DOHH2 (cell line): ENCODE measurements around the gene CHMP1B.

Experiments used
- H3F3A ChIP-seq: fragments of 200-600 bp; sonication (generic), shearing (Covaris generic); 2 replicates; pipeline ENCODE4 v1.6.0; 2016; ENCODE audit warnings: antibody characterized with exemption, mild to moderate bottlenecking; ENCODE audit not compliant: control insufficient read depth, insufficient read depth
- H3K27ac ChIP-seq: fragments of 200-600 bp; sonication (generic); 2 replicates; pipeline ENCODE4 v1.5.1; 2014; ENCODE audit warnings: low read depth, mild to moderate bottlenecking, low read length, moderate library complexity
- H3K27me3 ChIP-seq: fragments of 200-600 bp; sonication (generic); 2 replicates; pipeline ENCODE4 v1.6.1; 2014; ENCODE audit warnings: mild to moderate bottlenecking, low read length, mixed read lengths; ENCODE audit not compliant: control insufficient read depth
- H3K36me3 ChIP-seq: fragments of 200-600 bp; sonication (generic); 2 replicates; pipeline ENCODE4 v1.6.1; 2014; ENCODE audit warnings: mild to moderate bottlenecking, low read length, moderate library complexity, mixed read lengths; ENCODE audit not compliant: control insufficient read depth
- H3K4me1 ChIP-seq: fragments of 200-600 bp; sonication (generic); 2 replicates; pipeline ENCODE4 v1.6.1; 2014; ENCODE audit warnings: mild to moderate bottlenecking, low read length, mixed read lengths; ENCODE audit not compliant: control insufficient read depth
- H3K4me2 ChIP-seq: fragments of 200-600 bp; sonication (generic); 2 replicates; pipeline ENCODE4 v1.6.0; 2014; ENCODE audit warnings: mild to moderate bottlenecking, low read length, moderate library complexity
- H3K4me3 ChIP-seq: fragments of 200-600 bp; sonication (generic); 2 replicates; pipeline ENCODE4 v1.5.1; 2014; ENCODE audit warnings: mild to moderate bottlenecking, low read length, mixed read lengths
- H3K79me2 ChIP-seq: fragments of 200-600 bp; sonication (generic); 2 replicates; pipeline ENCODE4 v1.6.1; 2014; ENCODE audit warnings: mild to moderate bottlenecking, low read length, mixed read lengths; ENCODE audit not compliant: control insufficient read depth
- H3K9me2 ChIP-seq: fragments of 200-600 bp; sonication (generic); replicated peaks from 2 replicates; pipeline ENCODE4 v1.6.1; 2014; ENCODE audit warnings: mild to moderate bottlenecking, low read length, mixed read lengths; ENCODE audit not compliant: control insufficient read depth
- H3K9me3 ChIP-seq: fragments of 200-600 bp; sonication (generic); 2 replicates; pipeline ENCODE4 v1.6.1; 2014; ENCODE audit warnings: antibody characterized with exemption, low read length, mixed read lengths; ENCODE audit not compliant: control insufficient read depth, insufficient read depth
- H4K20me1 ChIP-seq: fragments of 200-600 bp; sonication (generic); 2 replicates; pipeline ENCODE4 v1.6.0; 2014; ENCODE audit warnings: low read depth, mild to moderate bottlenecking, antibody characterized with exemption, low read length, moderate library complexity; ENCODE audit not compliant: control insufficient read depth, insufficient read depth
- CTCF ChIP-seq: fragments of 200-600 bp; sonication (generic); IDR thresholded peaks from one replicate; pipeline ENCODE4 v1.5.1; 2014; ENCODE audit warnings: antibody characterized with exemption, mild to moderate bottlenecking, low read depth, low read length; ENCODE audit not compliant: poor library complexity, severe bottlenecking
- EZH2phosphoT487 ChIP-seq: fragments of 200-600 bp; sonication (generic); IDR thresholded peaks from 2 replicates; pipeline ENCODE4 v1.6.1; 2017; ENCODE audit warnings: borderline replicate concordance, mild to moderate bottlenecking, antibody characterized with exemption, low read length, moderate library complexity, mixed read lengths

Gene CHMP1B

DNA sequence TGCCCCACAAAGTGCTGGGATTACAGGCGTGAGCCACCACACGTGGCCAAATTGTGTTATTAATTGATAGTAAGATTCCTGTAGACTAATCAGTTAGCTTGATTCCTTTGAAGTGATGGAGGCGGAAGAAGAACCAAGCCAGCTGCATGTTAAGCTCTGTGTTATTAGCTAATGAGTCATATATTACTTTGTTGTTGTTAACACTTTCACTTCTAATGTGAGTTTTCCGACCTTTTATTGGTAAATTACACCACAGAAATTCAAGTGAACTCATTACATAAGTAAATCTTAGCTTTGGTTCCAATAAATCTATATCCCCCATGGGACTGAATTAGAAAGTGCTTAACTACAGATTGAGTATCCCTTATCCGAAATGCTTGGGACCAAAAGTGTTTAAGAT lies 20.3 kb downstream of the CHMP1B start:
- Histone ChIP-seq H3K4me1 (peaks cover 10% of the 10 kb centered on the region), H3K4me3 (no peak overlapping the region), H3K36me3 (peaks cover 11% of the 10 kb centered on the region; the same call in 1 of the 2 replicates), H3K27ac (no peak overlapping the region), H3K9me3 (no peaks in the 10 kb centered on the region), H3K4me2 (no peak overlapping the region), H3K27me3 (no peaks in the 10 kb centered on the region), H4K20me1 (no peaks in the 10 kb centered on the region), H3F3A (0 out of 2 replicates have a peak, but pooled peaks cover 5% of the 10 kb centered on the region), H3K79me2 (no peaks in the 10 kb centered on the region), H3K9me2 (no peaks in the 10 kb centered on the region)
- TF ChIP-seq EZH2phosphoT487 (no peak), CTCF (no peak)

- H3K4me1 ChIP-seq, result peaks cover 10% of the 10 kb centered on the region
- no peaks in the 10 kb centered on the region for H3K27me3 ChIP-seq
- H3K79me2 ChIP-seq, result no peaks in the 10 kb centered on the region
- no peak for TF ChIP-seq CTCF
- TF ChIP-seq EZH2phosphoT487, result no peak
- no peak overlapping the region for H3K27ac ChIP-seq
- H4K20me1 ChIP-seq, result no peaks in the 10 kb centered on the region
- peaks cover 15% of the 10 kb centered on the region; the same call in 1 of the 2 replicates for H3K36me3 ChIP-seq
- H3K9me3 ChIP-seq, result no peaks in the 10 kb centered on the region
- no peak overlapping the region for H3K4me3 ChIP-seq
- H3F3A ChIP-seq, result 0 out of 2 replicates have a peak, but pooled peaks cover 5% of the 10 kb centered on the region
- H3K9me2 ChIP-seq, result no peaks in the 10 kb centered on the region
- H3K4me2 ChIP-seq, result no peak overlapping the region
These were observed 21.4 kb downstream of the CHMP1B start for GRCh38 chr18:11872479-11873136.

- no peaks in the 10 kb centered on the region for H4K20me1 ChIP-seq
- 0 out of 2 replicates have a peak, but pooled peaks cover 3% of the 10 kb centered on the region for H3F3A ChIP-seq
- TF ChIP-seq CTCF (no peak), EZH2phosphoT487 (no peak)
- no peak overlapping the region for H3K4me2 ChIP-seq
- H3K9me3 ChIP-seq, result no peaks in the 10 kb centered on the region
- H3K4me3 ChIP-seq, result no peak overlapping the region
- H3K9me2 ChIP-seq, result no peaks in the 10 kb centered on the region
- H3K36me3 ChIP-seq, result peaks cover 15% of the 10 kb centered on the region; the same call in 1 of the 2 replicates
- H3K79me2 ChIP-seq, result no peaks in the 10 kb centered on the region
- H3K27ac ChIP-seq, result no peak overlapping the region
- H3K4me1 ChIP-seq, result peaks cover 1% of the 10 kb centered on the region
- no peaks in the 10 kb centered on the region for H3K27me3 ChIP-seq
These were observed 22.6 kb downstream of the CHMP1B start for GRCh38 chr18:11873670-11874340.
